Stomach (tissue), 4 donors: ENCODE results near the gene CYP2A7.
"Not testable (repeated sequence)": the region's sequence is repeated elsewhere in the genome, so short reads cannot be mapped to it uniquely, and the experiment has no call there.

Experiments
- EP300 ChIP-seq: sonication (generic); formaldehyde crosslinking; IDR thresholded peaks from one replicate; pipeline ENCODE4 v1.6.1; 2017; ENCODE audit warnings: antibody characterized with exemption
- POLR2A ChIP-seq, 4 donors: fragments of 450-650 bp; IDR thresholded peaks; one replicate each; pipeline ENCODE4 v1.6.1; 2016; ENCODE audit warnings: antibody characterized with exemption in 4 of 4, control low read depth in 2 of 4, mild to moderate bottlenecking in 1 of 4, moderate library complexity in 1 of 4
- POLR2AphosphoS5 ChIP-seq, 3 donors: sonication (generic); formaldehyde crosslinking; IDR thresholded peaks; one replicate each; pipeline ENCODE4 v1.6.1; 2016; ENCODE audit warnings: antibody characterized with exemption in 3 of 3
- TF ChIP-seq, protein P1 (sequence below), 7 experiments: fragments of 450-650 bp in 4 of 7; fragments of 200-600 bp in 3 of 7; sonication (generic) in 3 of 7; IDR thresholded peaks; one replicate each; pipeline ENCODE4 v1.5.1; 2016 to 2019; ENCODE audit warnings: antibody characterized with exemption in 7 of 7, control low read depth in 2 of 7, mild to moderate bottlenecking in 1 of 7

DNA sequence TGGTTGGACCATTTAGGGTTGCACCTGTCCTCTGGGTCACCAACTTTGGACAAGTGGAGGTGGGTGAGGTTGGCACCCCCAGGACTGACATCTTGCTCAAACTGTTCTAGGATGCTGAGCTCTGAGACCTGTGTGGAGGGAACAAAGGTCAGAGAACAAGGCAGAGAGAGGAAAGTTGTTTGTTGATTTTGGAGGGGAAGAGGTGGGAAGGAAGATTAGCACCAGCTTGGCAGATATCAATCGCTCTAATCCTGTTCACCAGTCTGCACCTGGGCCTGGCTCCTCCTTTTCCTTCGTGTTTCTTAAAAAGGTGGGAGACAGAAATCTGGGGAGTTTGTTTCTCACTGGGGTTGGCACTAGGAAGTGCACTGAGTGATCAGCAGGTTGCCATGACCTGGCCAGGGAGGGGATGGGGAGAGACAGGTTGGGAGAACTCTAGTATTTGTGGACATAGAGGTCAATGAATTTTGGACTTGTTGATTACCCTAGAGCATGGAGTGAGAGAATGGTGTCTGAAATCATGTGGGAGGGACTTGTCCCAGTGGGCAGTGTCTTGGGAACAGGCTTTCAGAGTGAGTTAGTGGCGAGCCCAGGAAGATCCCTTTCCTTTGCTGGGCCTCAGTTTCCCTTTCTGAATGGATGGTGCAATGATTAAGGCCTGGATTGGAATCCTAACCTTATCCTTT is 29.4 kb downstream of the CYP2A7 start:
- TF ChIP-seq, protein P1, sequence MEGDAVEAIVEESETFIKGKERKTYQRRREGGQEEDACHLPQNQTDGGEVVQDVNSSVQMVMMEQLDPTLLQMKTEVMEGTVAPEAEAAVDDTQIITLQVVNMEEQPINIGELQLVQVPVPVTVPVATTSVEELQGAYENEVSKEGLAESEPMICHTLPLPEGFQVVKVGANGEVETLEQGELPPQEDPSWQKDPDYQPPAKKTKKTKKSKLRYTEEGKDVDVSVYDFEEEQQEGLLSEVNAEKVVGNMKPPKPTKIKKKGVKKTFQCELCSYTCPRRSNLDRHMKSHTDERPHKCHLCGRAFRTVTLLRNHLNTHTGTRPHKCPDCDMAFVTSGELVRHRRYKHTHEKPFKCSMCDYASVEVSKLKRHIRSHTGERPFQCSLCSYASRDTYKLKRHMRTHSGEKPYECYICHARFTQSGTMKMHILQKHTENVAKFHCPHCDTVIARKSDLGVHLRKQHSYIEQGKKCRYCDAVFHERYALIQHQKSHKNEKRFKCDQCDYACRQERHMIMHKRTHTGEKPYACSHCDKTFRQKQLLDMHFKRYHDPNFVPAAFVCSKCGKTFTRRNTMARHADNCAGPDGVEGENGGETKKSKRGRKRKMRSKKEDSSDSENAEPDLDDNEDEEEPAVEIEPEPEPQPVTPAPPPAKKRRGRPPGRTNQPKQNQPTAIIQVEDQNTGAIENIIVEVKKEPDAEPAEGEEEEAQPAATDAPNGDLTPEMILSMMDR (IDR thresholded peaks at IDR 0.05) = not testable (repeated sequence)
- TF ChIP-seq POLR2AphosphoS5 (IDR thresholded peaks at IDR 0.05); POLR2A (IDR thresholded peaks at IDR 0.05); EP300: not testable (repeated sequence)
